ENCODE data around the gene RAD51B. TPM values are rescaled to one million over a fixed set of nuclear protein-coding genes. Genes with fewer than 3 reads are reported as not detected.

RAD51B gene
- total RNA-seq, 1 experiment from 2014 or later = 13.3 TPM

DNA sequence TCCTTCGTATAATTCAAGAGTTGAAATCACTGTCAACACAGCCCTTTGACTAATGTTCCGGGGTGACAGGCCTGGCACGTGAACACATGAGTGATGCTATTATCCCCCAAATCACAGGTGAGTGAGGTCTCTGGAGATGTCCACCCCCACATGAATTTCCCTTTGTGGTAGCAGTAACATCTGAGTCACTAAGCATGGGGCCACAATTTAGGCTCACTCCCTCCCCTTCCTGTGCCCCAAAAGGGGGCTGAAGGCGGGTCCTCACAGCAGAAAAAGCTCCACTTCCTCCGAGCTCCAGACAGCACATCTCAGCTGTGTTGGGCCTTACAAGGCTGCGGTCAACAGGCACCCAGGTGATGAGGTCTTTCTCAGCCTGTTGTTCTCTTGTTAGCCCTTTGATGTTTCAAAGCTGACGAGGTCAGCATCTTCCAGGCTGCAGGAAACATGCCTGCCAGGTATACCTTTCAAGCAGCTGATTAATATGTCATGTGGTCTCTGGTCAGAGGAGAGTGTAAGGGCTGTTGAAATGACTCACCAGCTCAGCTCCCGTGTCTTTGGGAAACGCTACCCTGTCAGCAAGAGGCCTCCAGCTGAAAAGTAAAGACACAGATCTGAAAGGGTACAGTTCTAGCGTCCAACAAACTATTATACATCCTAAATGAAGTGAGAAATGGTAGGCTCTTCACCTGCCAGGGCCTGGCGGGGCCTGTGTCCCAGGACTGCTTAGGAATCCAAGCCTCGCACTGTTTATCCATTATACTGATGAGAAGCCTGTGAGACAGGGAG lies 866.0 kb downstream of the RAD51B start:
- Histone ChIP-seq H3K27ac (no peak overlapping the region), H3K36me3 (no peaks in the 10 kb centered on the region), H3K4me1 (peaks cover 74% of the 10 kb centered on the region), H3K4me3 (no peak overlapping the region), H3K27me3 (no peaks in the 10 kb centered on the region), H3K9me3 (replicated peaks) (no peaks in the 10 kb centered on the region)
- DNase-seq = no peak

DNA sequence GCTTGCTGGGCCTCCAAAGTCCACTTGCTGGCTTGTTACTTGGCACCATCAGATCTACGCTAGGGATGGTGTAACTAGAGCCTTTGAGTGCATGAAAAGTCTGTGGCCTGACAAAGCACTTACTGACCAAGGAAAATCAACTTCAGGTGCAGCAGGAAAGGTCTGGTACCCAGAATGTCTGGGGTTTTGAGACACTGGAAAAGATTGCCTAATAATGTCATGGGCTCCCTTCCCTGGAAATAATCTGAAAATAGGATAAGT lies 866.6 kb downstream of the RAD51B start:
- no peak overlapping the region for H3K27ac ChIP-seq
- H3K4me1 ChIP-seq = peaks cover 70% of the 10 kb centered on the region
- no peaks in the 10 kb centered on the region for H3K9me3 ChIP-seq (replicated peaks)
- H3K36me3 ChIP-seq = no peaks in the 10 kb centered on the region
- H3K4me3 ChIP-seq = no peak overlapping the region
- no peak for DNase-seq
- H3K27me3 ChIP-seq = no peaks in the 10 kb centered on the region

- Histone ChIP-seq H3K4me1 (peaks cover 64% of the 10 kb centered on the region), H3K36me3 (no peaks in the 10 kb centered on the region), H3K27ac (no peak overlapping the region), H3K9me3 (replicated peaks) (no peaks in the 10 kb centered on the region), H3K4me3 (no peak overlapping the region), H3K27me3 (no peaks in the 10 kb centered on the region)
- no peak for DNase-seq
These were observed 867.1 kb downstream of the RAD51B start for GRCh38 chr14:68686724-68687123.

DNA sequence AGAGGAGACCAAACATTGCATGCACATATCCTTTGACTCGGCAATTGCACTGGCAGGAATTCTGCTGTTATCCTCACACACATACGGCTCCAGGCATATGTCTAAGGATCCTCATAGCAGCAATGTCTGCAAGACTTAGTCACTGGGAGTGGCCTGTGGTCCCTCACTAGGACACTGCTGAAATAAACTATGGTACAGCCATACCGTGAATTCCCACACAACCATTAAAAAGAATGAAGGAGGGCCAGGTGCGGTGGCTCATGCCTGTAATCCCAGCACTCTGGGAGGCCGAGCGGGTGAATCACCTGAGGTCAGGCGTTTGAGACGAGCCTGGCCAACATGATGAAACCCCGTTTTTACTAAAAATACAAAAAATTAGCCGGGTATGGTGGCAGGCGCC lies 868.2 kb downstream of the RAD51B start:
- Histone ChIP-seq H3K27ac (peak overlapping the region; percentile 27), H3K4me1 (peaks cover 57% of the 10 kb centered on the region)
- DNase-seq = peak; percentile 46 to 62

DNA sequence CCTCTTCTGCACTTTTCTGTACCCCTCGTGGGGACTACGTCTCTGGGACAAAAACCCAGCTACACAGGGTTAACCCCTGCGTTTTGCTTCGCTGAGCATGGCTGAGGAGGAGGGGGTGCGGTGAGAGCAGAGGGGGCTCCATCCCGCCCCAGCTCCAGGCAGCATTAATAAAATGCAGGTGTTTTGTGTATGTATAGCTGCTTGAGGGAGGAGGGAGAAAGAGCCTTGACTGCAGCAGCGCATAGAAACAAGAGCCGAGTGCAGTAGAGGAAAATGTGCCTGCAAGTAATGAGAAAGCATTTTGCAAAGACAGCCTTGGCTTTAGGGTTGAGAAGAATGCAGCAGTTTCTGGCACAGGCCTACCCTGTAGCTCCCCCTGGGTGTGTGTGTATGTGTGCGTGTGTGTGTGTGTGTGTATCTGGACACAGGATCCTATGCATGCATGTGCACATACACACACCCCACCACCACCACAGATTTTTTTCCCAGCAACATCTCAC lies 869.3 kb downstream of the RAD51B start:
- H3K27me3 ChIP-seq = no peaks in the 10 kb centered on the region
- H3K36me3 ChIP-seq = no peaks in the 10 kb centered on the region
- DNase-seq = peak; percentile 35 to 42
- peaks cover 53% of the 10 kb centered on the region for H3K4me1 ChIP-seq
- H3K9me3 ChIP-seq (replicated peaks) = no peaks in the 10 kb centered on the region
- no peak overlapping the region; the same call in 1 of the 2 replicates for H3K27ac ChIP-seq
- no peak overlapping the region for H3K4me3 ChIP-seq

More for the DNA sequence above, 868.2 kb downstream of the RAD51B start:
- Histone ChIP-seq H3K9me3 (replicated peaks) (no peaks in the 10 kb centered on the region), H3K27me3 (no peaks in the 10 kb centered on the region), H3K36me3 (no peaks in the 10 kb centered on the region), H3K4me3 (no peak overlapping the region)

DNA sequence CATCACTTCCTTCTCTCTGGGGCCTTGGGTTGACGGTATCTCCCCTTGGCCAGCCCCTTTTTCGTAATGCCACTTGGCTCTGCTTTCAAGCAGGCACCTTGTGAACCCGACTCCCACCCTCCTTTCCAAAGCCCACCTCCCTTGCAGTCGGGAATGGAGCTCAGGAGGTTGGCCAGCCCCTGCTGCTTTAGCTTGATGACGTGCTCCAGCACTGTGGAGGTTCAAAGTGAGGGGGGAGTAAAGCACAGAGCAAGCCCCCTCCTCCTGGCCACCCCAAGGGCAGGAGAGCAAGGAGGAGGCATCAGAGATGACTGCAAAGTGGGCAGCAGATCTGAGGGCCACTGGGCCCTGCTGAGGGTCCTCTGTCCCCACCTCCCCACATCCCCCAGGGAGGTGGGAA lies 869.9 kb downstream of the RAD51B start:
- no peak overlapping the region for H3K27ac ChIP-seq
- no peaks in the 10 kb centered on the region for H3K27me3 ChIP-seq
- H3K36me3 ChIP-seq = no peaks in the 10 kb centered on the region
- DNase-seq = no peak
- H3K4me1 ChIP-seq = peaks cover 53% of the 10 kb centered on the region
- no peaks in the 10 kb centered on the region for H3K9me3 ChIP-seq (replicated peaks)
- no peak overlapping the region for H3K4me3 ChIP-seq

DNA sequence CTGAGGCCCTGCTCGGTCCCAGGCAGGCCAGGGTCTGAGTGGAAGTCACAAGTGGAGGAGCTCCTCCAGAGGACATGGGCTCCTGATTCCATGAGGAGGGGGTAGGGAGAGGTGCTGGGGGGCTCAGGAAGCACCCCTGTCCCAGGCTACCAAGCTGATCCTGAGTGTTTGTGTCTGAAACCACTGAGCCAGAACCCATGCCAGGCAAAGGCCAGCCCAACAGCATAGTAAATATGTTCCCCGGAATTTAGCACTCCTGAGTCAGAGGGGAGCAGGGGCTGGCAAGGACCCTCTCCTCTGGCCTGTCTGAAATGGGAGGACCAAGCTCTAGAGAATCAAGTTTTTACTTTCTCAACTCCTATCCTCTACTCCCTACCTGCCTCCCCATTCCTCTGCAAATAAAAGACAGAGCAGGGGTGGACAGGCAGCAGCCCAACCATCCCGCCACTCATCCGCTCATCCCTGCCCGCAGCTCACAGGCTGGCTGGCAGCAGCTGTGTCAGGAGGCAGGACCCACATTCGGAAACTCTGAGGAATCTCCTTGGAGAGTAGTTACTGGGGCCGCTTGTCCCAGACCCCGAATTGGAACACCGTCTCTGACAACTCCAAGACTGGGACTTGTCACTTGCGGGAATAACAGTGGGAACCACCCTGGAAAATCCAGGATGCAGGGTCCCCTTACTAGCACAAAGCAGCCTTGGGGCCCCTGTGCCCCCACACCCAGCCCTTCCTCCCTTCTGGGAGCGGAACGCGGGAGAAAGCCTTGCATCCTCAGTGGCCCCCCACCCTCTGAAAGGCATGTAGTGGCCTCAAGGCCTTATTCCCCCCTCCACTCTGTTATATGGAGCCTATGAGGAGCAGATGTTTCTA lies 870.7 kb downstream of the RAD51B start:
- Histone ChIP-seq H3K9me3 (replicated peaks) (no peaks in the 10 kb centered on the region), H3K27ac (no peak overlapping the region), H3K36me3 (no peaks in the 10 kb centered on the region), H3K27me3 (no peaks in the 10 kb centered on the region), H3K4me1 (peaks cover 55% of the 10 kb centered on the region), H3K4me3 (no peak overlapping the region)
- DNase-seq = no peak

GRCh38 chr14:68691031-68691791 lies 871.6 kb downstream of the RAD51B start:
- Histone ChIP-seq H3K36me3 (no peaks in the 10 kb centered on the region), H3K27me3 (no peaks in the 10 kb centered on the region), H3K4me3 (no peak overlapping the region), H3K27ac (no peak overlapping the region), H3K9me3 (replicated peaks) (no peaks in the 10 kb centered on the region), H3K4me1 (peaks cover 52% of the 10 kb centered on the region)
- DNase-seq = peak in 1 of 2 experiments; percentile 29

GRCh38 chr14:68691792-68692118 lies 872.2 kb downstream of the RAD51B start:
- no peak overlapping the region for H3K27ac ChIP-seq
- H3K4me1 ChIP-seq = peaks cover 51% of the 10 kb centered on the region
- H3K36me3 ChIP-seq = no peaks in the 10 kb centered on the region
- H3K4me3 ChIP-seq = no peak overlapping the region
- H3K9me3 ChIP-seq (replicated peaks) = no peaks in the 10 kb centered on the region
- no peaks in the 10 kb centered on the region for H3K27me3 ChIP-seq
- DNase-seq = no peak

DNA sequence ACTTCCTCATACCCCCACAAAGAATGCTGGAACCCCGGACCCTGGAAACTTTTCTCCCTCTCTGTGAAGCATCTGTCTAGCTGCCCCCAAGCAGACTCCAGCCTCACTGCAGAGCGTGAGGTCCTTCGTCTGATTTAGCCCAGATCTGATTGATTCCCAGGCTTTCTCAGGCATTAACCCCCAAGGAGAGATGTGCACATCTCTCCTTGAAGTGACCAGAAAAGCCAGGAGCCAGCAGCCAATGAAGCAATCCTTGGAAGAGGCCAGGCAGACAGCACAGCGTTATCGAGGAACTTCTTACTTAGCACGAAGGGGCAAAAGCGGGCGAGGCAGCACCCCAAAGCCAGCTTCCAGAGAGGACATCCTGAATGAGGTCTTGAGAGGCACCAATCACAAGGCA lies 872.6 kb downstream of the RAD51B start:
- peaks cover 46% of the 10 kb centered on the region for H3K4me1 ChIP-seq
- no peaks in the 10 kb centered on the region for H3K36me3 ChIP-seq
- H3K9me3 ChIP-seq (replicated peaks) = no peaks in the 10 kb centered on the region
- H3K4me3 ChIP-seq = no peak overlapping the region
- no peak for DNase-seq
- no peaks in the 10 kb centered on the region for H3K27me3 ChIP-seq
- no peak overlapping the region for H3K27ac ChIP-seq

DNA sequence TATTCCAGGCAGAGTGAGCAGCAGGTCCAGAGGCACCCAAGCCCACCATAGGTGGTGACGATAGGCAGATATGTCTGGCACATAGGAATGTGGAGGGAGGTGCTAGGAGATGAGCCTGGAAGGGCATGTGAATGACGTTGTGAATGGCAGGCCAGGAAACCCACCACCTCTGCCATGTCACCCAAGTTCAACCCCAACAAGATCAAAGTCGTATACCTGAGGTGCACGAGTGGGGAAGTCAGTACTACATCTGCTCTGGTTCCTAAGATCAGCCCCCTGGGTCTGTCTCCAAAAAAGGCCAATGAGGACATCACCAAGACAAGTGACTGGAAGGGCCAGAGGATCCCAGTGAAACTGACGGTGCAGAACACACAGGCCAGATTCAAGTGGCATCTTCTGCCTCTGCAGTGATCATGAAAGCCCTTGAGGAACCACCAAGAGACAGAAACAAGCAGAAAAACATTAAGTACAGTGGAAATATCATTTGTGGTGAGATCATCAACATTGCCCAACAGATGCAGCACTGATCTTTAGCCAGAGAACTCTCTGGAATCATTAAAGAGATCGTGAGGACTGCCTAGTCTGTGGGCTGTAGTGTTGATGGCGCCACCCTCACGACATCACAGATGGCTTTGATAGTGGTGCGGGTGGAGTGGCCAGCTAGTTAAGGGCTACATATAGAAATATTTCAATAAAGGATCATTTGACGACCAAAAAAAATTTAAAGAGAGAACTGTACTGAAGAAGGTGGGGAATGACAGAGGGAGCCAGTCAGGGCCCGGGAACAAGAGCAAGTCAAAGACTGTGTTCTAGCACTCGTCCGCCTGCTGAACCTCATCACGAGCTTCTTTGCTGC lies 873.6 kb downstream of the RAD51B start:
- H3K27ac ChIP-seq = no peak overlapping the region
- H3K4me1 ChIP-seq = peaks cover 37% of the 10 kb centered on the region

DNA sequence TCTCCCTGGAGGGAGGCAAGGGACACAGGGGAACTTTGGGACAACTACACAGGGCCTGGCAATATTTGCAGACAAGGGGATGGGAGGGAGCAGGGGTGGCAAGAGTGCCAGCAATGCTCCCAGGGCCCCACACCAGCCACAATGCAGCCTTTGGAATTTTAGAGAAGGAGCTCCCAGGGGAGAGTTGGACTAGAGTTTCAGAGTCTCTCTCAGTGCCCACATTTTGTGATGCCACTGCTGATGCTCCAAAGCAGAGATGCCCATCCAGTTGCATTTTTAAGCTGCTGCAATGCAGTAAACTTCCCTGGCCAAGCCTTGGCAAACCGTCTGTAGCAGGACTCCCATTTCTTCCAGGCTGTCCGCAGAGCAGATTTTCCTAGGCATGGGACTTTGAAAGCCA lies 874.3 kb downstream of the RAD51B start:
- no peak overlapping the region for H3K27ac ChIP-seq
- no peak for DNase-seq
- no peaks in the 10 kb centered on the region for H3K27me3 ChIP-seq
- H3K9me3 ChIP-seq (replicated peaks) = peaks cover 8% of the 10 kb centered on the region; the same call in 1 of the 2 replicates
- no peak overlapping the region for H3K4me3 ChIP-seq
- peaks cover 33% of the 10 kb centered on the region for H3K4me1 ChIP-seq
- no peaks in the 10 kb centered on the region for H3K36me3 ChIP-seq

More for the DNA sequence above, 873.6 kb downstream of the RAD51B start:
- H3K9me3 ChIP-seq (replicated peaks) = peaks cover 8% of the 10 kb centered on the region; the same call in 1 of the 2 replicates
- no peaks in the 10 kb centered on the region for H3K36me3 ChIP-seq
- no peak overlapping the region for H3K4me3 ChIP-seq
- no peak for DNase-seq
- no peaks in the 10 kb centered on the region for H3K27me3 ChIP-seq

DNA sequence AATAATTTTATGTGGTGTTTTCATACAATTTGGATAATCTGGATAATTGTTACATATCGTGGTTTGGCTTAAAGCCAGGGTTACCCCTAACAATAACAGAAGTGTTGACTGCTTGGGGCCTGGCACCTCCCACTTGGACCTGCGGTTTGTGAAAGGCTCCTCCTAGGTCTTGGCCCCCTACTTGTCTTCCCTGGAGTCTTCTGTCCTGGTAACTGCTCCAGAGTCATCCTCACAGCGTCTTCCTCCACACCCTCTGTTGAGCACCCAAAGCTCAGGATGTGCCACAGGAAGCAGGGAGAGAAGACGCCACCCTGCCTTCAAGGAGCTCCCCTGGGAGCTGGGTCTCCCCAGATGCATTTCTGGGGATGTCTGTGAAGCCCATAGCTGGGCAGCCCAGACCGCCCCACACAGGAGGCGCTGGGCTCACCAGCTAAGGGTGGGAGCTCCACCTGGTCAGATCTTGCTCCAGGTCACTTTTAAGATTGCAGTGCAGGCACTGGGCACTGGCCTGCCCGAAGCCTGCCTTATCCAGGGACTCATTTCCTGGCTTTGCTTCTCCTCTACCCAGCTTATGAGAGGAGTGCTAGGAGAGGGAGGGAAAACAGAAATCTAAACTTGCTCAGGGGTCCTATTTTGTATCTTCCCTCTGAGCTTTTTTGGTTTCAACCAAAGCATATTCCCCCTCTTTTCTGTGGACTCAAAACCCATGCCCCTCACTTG lies 875.1 kb downstream of the RAD51B start:
- H3K36me3 ChIP-seq = no peaks in the 10 kb centered on the region
- H3K27ac ChIP-seq = peak overlapping the region; percentile 59
- H3K4me3 ChIP-seq = no peak overlapping the region
- peaks cover 8% of the 10 kb centered on the region; the same call in 1 of the 2 replicates for H3K9me3 ChIP-seq (replicated peaks)
- peak in 1 of 2 experiments; percentile 39 for DNase-seq
- no peaks in the 10 kb centered on the region for H3K27me3 ChIP-seq
- peaks cover 26% of the 10 kb centered on the region for H3K4me1 ChIP-seq

All from SJCRH30 (cell line).